ENCODE results near the gene UVRAG. TPM values are rescaled to one million over a fixed set of nuclear protein-coding genes. Genes with fewer than 3 reads are reported as not detected.

UVRAG gene
- total RNA-seq, 1 donor: 28.2 TPM

DNA sequence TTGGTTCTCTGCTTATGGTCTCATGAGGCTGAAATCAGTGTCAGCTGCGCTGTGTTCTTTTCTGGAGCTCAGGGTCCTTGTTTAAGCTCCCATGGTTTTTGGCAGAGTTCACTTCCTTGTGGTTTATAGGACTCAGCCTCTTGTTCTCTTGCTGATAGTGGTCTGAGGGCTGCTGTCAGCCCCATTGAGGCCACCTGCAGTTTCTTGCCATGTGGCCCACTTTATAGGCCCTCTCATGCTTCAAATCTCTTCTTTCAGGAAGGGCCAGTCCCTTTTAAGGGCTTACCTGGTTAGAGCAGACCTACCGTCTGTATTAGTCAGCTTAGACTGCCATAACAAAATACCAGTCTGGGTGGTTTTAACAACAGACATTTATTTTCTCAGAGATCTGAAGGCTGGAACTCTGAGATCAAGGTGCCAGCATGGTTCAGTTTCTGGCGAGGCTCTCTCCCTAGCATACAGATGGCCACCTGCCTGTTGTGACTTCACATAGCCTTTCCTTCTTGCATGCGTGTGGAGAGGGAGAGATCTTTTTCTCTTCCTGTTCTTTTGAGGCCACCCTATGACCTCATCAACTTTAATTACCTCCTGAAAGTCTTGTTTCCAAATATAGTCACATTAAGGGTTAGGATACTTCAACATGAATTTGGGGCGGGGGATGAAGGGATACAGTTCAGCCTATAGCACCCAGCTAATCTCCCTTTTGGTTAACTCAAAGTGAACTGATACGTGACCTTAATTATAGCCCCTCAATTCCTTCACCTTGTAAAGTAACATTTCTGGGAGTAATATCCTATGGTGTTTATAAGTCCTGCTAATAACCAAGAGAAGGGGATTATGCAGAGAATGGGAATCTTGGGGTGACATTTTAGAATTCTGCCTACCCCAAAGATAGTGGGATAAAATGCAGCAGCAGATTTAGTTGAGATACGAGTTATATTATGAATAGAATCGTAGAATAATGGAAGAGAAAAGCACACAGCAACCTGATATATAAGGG, 131.8 kb downstream of the UVRAG start:
- H3K27ac ChIP-seq (ENCODE audit: low read depth, low read length): no peak overlapping the region
- peaks cover 9% of the 10 kb centered on the region for H3K4me1 ChIP-seq (ENCODE audit: insufficient read depth, low read length)
- no peaks in the 10 kb centered on the region for H3K27me3 ChIP-seq (ENCODE audit: insufficient read depth, low read length)
- TF ChIP-seq, protein P1, sequence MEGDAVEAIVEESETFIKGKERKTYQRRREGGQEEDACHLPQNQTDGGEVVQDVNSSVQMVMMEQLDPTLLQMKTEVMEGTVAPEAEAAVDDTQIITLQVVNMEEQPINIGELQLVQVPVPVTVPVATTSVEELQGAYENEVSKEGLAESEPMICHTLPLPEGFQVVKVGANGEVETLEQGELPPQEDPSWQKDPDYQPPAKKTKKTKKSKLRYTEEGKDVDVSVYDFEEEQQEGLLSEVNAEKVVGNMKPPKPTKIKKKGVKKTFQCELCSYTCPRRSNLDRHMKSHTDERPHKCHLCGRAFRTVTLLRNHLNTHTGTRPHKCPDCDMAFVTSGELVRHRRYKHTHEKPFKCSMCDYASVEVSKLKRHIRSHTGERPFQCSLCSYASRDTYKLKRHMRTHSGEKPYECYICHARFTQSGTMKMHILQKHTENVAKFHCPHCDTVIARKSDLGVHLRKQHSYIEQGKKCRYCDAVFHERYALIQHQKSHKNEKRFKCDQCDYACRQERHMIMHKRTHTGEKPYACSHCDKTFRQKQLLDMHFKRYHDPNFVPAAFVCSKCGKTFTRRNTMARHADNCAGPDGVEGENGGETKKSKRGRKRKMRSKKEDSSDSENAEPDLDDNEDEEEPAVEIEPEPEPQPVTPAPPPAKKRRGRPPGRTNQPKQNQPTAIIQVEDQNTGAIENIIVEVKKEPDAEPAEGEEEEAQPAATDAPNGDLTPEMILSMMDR (IDR thresholded peaks at IDR 0.05; ENCODE audit: extremely low read depth, low read depth, low read length): no peak
- peaks cover 3% of the 10 kb centered on the region for H4K20me1 ChIP-seq (ENCODE audit: insufficient read depth, low read length)
- no peaks in the 10 kb centered on the region for H3K36me3 ChIP-seq (ENCODE audit: insufficient read depth, low read length)
- H2AFZ ChIP-seq (ENCODE audit: low read length): no peak overlapping the region
- H3K9me3 ChIP-seq (ENCODE audit: low read depth, low read length): no peaks in the 10 kb centered on the region
- H3K4me2 ChIP-seq (ENCODE audit: insufficient read depth, low read length): no peak overlapping the region
- DNase-seq (ENCODE audit: insufficient read length, low spot score, missing footprints): no peak
- H3K4me3 ChIP-seq (ENCODE audit: insufficient read depth, low read length): no peak overlapping the region
- H3K79me2 ChIP-seq (ENCODE audit: insufficient read depth, low read length): peaks cover 9% of the 10 kb centered on the region

DNA sequence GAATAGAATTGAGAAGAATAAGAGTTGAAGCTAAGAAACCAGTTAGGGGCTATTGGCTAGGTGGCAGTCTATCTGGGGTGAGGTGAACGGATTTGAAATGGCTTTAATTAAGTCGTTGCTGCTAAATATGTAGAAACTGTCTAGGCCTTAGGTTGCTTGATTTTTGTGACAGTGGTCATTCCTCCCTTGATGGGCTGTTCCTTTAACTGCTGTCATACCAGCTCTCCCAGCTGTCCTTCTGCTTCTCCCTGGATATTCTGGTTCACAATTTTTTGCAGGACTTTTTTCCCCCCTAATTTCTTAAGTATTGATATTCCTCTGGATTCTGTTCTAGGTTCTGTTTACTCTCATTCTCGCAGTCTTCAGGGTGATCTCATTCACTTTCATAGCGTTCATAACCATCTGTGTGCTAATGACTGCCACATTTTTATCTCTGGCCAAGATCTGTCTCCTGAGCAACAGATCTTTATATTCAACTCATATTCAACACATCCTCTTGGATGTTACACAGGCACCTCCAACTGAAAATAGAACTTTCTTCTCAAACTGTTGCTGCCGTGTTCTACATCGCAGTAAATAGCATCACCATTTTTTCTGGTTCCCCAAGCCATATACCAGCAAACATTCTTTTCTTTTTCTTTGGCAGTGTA, 134.1 kb downstream of the UVRAG start:
- H2AFZ ChIP-seq (ENCODE audit: low read length): no peak overlapping the region
- no peaks in the 10 kb centered on the region for H3K27me3 ChIP-seq (ENCODE audit: insufficient read depth, low read length)
- H3K4me3 ChIP-seq (ENCODE audit: insufficient read depth, low read length): no peak overlapping the region
- H3K27ac ChIP-seq (ENCODE audit: low read depth, low read length): no peak overlapping the region
- peaks cover 7% of the 10 kb centered on the region for H3K79me2 ChIP-seq (ENCODE audit: insufficient read depth, low read length)
- H3K36me3 ChIP-seq (ENCODE audit: insufficient read depth, low read length): no peaks in the 10 kb centered on the region
- DNase-seq (ENCODE audit: insufficient read length, low spot score, missing footprints): no peak
- H3K4me2 ChIP-seq (ENCODE audit: insufficient read depth, low read length): no peak overlapping the region
- H4K20me1 ChIP-seq (ENCODE audit: insufficient read depth, low read length): peaks cover 3% of the 10 kb centered on the region
- no peaks in the 10 kb centered on the region for H3K9me3 ChIP-seq (ENCODE audit: low read depth, low read length)
- H3K4me1 ChIP-seq (ENCODE audit: insufficient read depth, low read length): peaks cover 12% of the 10 kb centered on the region
- TF ChIP-seq, protein P1 (IDR thresholded peaks at IDR 0.05; ENCODE audit: extremely low read depth, low read depth, low read length): no peak

DNA sequence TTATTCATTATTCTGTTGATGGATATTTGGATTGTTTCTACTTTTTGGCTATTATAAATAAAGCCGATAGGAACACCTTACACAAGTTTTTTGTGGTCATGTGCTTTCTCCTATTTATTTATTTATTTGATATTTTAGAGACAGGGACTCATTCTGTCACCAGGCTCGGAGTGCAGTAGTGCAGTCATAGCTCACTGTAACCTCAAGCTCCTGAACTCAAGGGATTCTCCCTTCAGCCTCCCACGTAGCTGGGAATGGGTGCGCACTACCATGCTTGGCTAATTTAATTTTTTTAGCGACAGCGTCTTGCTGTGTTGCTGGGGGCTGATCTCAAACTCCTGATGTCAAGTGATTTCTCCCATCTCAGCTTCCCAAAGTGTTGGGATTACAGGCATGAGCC, 135.1 kb downstream of the UVRAG start:
- Histone ChIP-seq H3K79me2 (ENCODE audit: insufficient read depth, low read length) (peaks cover 4% of the 10 kb centered on the region), H3K4me2 (ENCODE audit: insufficient read depth, low read length) (no peak overlapping the region), H3K27ac (ENCODE audit: low read depth, low read length) (no peak overlapping the region), H3K9me3 (ENCODE audit: low read depth, low read length) (no peaks in the 10 kb centered on the region), H2AFZ (ENCODE audit: low read length) (no peak overlapping the region), H3K4me3 (ENCODE audit: insufficient read depth, low read length) (no peak overlapping the region), H3K4me1 (ENCODE audit: insufficient read depth, low read length) (peaks cover 19% of the 10 kb centered on the region), H3K27me3 (ENCODE audit: insufficient read depth, low read length) (no peaks in the 10 kb centered on the region), H4K20me1 (ENCODE audit: insufficient read depth, low read length) (peaks cover 6% of the 10 kb centered on the region), H3K36me3 (ENCODE audit: insufficient read depth, low read length) (no peaks in the 10 kb centered on the region)
- no peak for DNase-seq (ENCODE audit: insufficient read length, low spot score, missing footprints)
- TF ChIP-seq, protein P1 (IDR thresholded peaks at IDR 0.05; ENCODE audit: extremely low read depth, low read depth, low read length): no peak

DNA sequence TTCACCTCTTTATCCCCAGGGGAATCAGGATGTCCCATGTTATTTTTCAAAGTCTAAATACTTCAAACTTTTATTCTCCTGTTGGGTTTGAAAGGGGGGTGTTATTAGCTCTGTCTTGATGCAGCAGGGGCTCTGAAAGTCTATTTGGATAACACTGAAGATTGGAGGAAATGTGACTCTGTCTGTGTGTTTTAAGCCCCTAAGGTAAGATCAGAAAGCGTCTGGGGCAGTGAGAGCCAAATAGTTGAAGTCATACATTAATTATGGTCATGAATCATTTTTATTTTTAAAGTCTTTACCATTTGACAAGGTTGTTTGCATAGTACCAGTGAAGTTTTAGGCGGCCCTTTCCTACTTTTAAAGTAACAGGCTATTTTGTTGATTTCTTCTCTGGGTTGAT, 139.0 kb downstream of the UVRAG start:
- no peaks in the 10 kb centered on the region for H3K9me3 ChIP-seq (ENCODE audit: low read depth, low read length)
- H3K36me3 ChIP-seq (ENCODE audit: insufficient read depth, low read length): no peaks in the 10 kb centered on the region
- DNase-seq (ENCODE audit: insufficient read length, low spot score, missing footprints): no peak
- H3K4me1 ChIP-seq (ENCODE audit: insufficient read depth, low read length): peaks cover 10% of the 10 kb centered on the region
- H3K4me2 ChIP-seq (ENCODE audit: insufficient read depth, low read length): peak overlapping the region; percentile 3
- H4K20me1 ChIP-seq (ENCODE audit: insufficient read depth, low read length): peaks cover 3% of the 10 kb centered on the region
- no peak overlapping the region for H2AFZ ChIP-seq (ENCODE audit: low read length)
- no peak overlapping the region for H3K27ac ChIP-seq (ENCODE audit: low read depth, low read length)
- TF ChIP-seq, protein P1 (IDR thresholded peaks at IDR 0.05; ENCODE audit: extremely low read depth, low read depth, low read length): no peak
- H3K79me2 ChIP-seq (ENCODE audit: insufficient read depth, low read length): peaks cover 7% of the 10 kb centered on the region
- H3K27me3 ChIP-seq (ENCODE audit: insufficient read depth, low read length): no peaks in the 10 kb centered on the region
- no peak overlapping the region for H3K4me3 ChIP-seq (ENCODE audit: insufficient read depth, low read length)

Measured in osteoblast (primary cell).